Central memory CD8-positive, alpha-beta T cell (primary cell): ENCODE measurements around the gene TDRKH.
"Not testable (repeated sequence)": the region's sequence is repeated elsewhere in the genome, so short reads cannot be mapped to it uniquely, and the experiment has no call there.

ENCODE experiments used
- ATAC-seq: fragments of 150-1000 bp; cut with Tn5 transposase; replicated peaks from 2 replicates; pipeline ENCODE4 v1.10.0; 2022; ENCODE audit warnings: mild to moderate bottlenecking, moderate FRiP score, moderate number of reproducible peaks; ENCODE audit not compliant: poor library complexity, severe bottlenecking; ENCODE audit errors: extremely low read depth
- DNase-seq, 2 donors: peaks; one replicate each; pipeline ENCODE4 v3.0.0; 2021; ENCODE audit warnings: low spot score in 2 of 2
- H3K27ac Mint-ChIP-seq: one replicate; pipeline ENCODE4 v1.8.0; 2022; ENCODE audit warnings: low read depth, mild to moderate bottlenecking, moderate library complexity, mixed read lengths
- H3K27me3 Mint-ChIP-seq: one replicate; pipeline ENCODE4 v1.8.0; 2022; ENCODE audit warnings: mixed read lengths
- H3K36me3 Mint-ChIP-seq: one replicate; pipeline ENCODE4 v1.8.0; 2022; ENCODE audit warnings: mild to moderate bottlenecking, moderate library complexity, mixed read lengths; ENCODE audit not compliant: insufficient read depth
- H3K4me1 Mint-ChIP-seq: one replicate; pipeline ENCODE4 v1.8.0; 2022; ENCODE audit warnings: mixed read lengths
- H3K4me3 Mint-ChIP-seq: one replicate; pipeline ENCODE4 v1.8.0; 2022; ENCODE audit warnings: mild to moderate bottlenecking, moderate library complexity, mixed read lengths
- H3K9me3 Mint-ChIP-seq: one replicate; pipeline ENCODE4 v1.8.0; 2022; ENCODE audit warnings: mixed read lengths

The TDRKH gene

GRCh38 chr1:151782741-151783140, 7.6 kb downstream of the TDRKH start:
- Mint-ChIP-seq H3K27ac (no peak overlapping the region), H3K9me3 (no peaks in the 10 kb centered on the region), H3K27me3 (no peaks in the 10 kb centered on the region), H3K4me3 (no peak overlapping the region), H3K36me3 (peaks cover 26% of the 10 kb centered on the region), H3K4me1 (no peaks in the 10 kb centered on the region)
- no peak for ATAC-seq
- DNase-seq = no peak

GRCh38 chr1:151782026-151782425, 8.3 kb downstream of the TDRKH start:
- H3K4me3 Mint-ChIP-seq, H3K27me3 Mint-ChIP-seq, ATAC-seq, H3K4me1 Mint-ChIP-seq, DNase-seq, H3K27ac Mint-ChIP-seq, H3K9me3 Mint-ChIP-seq: not testable (repeated sequence)
- H3K36me3 Mint-ChIP-seq = peaks cover 28% of the 10 kb centered on the region

DNA sequence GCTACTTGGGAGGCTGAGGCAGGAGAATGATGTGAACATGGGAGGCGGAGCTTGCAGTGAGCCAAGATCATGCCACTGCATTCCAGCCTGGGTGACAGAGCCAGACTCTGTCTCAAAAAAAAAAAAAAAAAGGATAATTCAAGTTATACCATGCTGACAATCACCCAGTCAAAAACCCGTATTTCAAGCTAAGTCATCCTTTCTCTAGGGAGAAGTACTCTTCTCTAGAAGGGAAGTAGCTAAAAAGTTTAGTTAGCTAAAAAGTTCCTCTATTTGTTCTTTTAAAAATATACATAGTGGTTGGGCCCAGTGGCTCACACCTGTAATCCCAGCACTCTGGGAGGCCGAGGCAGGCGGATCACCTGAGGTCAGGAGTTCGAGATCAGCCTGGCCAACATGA, 9.6 kb downstream of the TDRKH start:
- not testable (repeated sequence) for H3K27ac Mint-ChIP-seq, H3K27me3 Mint-ChIP-seq, H3K4me1 Mint-ChIP-seq, H3K9me3 Mint-ChIP-seq, ATAC-seq, DNase-seq, H3K4me3 Mint-ChIP-seq
- peaks cover 31% of the 10 kb centered on the region for H3K36me3 Mint-ChIP-seq

DNA sequence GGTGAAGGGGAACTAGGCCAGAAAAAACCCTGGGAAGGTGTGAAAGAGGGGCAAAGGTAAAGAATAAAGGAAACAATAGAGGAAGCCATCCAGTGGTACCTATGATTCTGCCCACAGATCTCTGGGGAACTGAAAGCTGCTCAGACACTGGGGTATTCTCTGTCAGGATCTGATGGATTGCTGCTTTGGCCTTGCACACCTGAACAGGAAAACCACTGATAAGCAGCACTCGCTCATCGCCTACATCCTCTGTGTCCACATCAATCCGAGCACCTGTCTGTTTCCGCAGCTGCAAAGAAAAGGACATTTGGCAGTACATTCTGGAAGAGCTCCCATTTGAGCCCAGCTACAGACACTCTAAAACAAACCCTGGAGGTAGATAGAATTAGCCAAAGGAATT, 10.4 kb downstream of the TDRKH start:
- DNase-seq (no peak), ATAC-seq (no peak)
- peaks cover 39% of the 10 kb centered on the region for H3K36me3 Mint-ChIP-seq
- H3K4me3 Mint-ChIP-seq = no peak overlapping the region
- no peaks in the 10 kb centered on the region for H3K9me3 Mint-ChIP-seq
- no peaks in the 10 kb centered on the region for H3K4me1 Mint-ChIP-seq
- no peaks in the 10 kb centered on the region for H3K27me3 Mint-ChIP-seq
- no peak overlapping the region for H3K27ac Mint-ChIP-seq

DNA sequence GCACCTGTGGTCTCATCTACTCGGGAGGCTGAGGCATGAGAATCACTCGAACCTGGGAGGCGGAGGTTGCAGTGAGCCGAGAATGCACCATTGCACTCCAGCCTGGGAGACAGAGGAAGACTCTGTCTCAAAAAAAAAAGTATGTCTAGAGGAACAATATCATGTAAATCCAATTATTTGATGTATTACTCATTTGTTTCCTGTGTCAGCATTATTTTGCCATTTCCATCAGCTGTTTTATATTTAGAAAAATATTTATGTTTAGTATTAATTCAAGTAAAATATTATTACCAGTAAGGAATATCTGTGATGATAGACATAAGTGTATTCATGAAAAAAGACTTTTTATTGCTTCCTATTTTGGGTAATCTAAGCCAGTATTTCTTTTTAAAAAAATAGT, 13.0 kb downstream of the TDRKH start:
- H3K27ac Mint-ChIP-seq = no peak overlapping the region
- ATAC-seq = no peak
- H3K9me3 Mint-ChIP-seq = no peaks in the 10 kb centered on the region
- H3K4me3 Mint-ChIP-seq = no peak overlapping the region
- peaks cover 42% of the 10 kb centered on the region for H3K36me3 Mint-ChIP-seq
- H3K4me1 Mint-ChIP-seq = no peaks in the 10 kb centered on the region
- DNase-seq = no peak
- no peaks in the 10 kb centered on the region for H3K27me3 Mint-ChIP-seq

DNA sequence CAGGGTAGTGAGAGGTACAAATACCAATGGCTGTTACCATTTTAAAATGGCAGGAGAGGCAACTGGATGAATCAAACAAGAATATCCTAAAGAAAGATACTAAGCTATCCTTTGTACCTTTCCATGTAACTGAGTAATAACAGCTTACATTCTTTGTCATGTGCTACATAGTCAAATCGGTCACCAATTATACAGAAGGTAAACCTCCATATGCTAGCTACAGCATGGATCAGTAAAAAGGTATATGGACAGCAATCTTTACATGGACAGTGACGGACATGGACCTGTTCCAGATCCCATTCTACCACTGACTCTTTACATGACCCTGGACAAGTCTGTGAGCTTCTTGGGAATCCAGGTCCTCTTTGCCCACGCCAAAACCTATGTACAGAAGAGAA, 13.6 kb downstream of the TDRKH start:
- no peak for ATAC-seq
- Mint-ChIP-seq H3K27ac (no peak overlapping the region), H3K4me3 (no peak overlapping the region), H3K36me3 (peaks cover 41% of the 10 kb centered on the region), H3K9me3 (no peaks in the 10 kb centered on the region), H3K27me3 (no peaks in the 10 kb centered on the region), H3K4me1 (no peaks in the 10 kb centered on the region)
- no peak for DNase-seq

GRCh38 chr1:151775894-151776664, 14.2 kb downstream of the TDRKH start:
- DNase-seq (no peak), ATAC-seq (no peak)
- H3K4me3 Mint-ChIP-seq = no peak overlapping the region
- H3K4me1 Mint-ChIP-seq = no peaks in the 10 kb centered on the region
- no peaks in the 10 kb centered on the region for H3K9me3 Mint-ChIP-seq
- H3K27me3 Mint-ChIP-seq = no peaks in the 10 kb centered on the region
- H3K36me3 Mint-ChIP-seq = peaks cover 37% of the 10 kb centered on the region
- H3K27ac Mint-ChIP-seq = no peak overlapping the region

DNA sequence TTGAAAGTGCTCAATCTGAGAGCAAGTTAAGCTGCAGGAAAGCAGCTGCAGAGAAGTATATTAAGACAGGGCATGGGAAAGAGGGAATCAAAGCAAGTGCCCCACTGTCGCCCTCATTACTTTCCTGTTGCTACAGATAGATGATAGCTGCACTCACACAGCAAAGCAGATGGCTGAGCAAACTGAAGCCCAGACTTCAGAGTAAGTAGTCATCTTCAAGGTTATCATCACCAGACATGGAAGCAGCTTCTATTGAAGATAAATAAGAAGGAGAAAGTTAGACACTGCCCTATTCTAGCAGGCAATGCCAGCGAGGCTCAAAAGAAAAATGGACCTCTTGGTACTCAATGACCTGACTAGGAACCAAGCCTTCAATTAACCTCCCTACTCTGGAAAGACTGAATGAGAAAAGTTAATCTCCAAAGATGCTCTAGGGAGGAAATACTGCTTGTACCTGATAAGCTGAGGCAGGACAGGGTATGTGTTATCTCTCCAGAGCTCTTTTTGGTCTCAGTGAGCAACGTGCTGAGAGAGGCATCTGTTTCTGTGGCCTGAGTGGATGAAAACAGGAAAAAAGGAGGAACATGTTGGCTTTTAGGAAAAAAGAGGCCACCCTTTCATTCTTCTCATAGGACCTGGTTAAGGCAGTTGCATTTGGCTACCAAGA, 15.9 kb downstream of the TDRKH start:
- Mint-ChIP-seq H3K27ac (no peak overlapping the region), H3K27me3 (no peaks in the 10 kb centered on the region), H3K36me3 (peaks cover 27% of the 10 kb centered on the region), H3K4me1 (no peaks in the 10 kb centered on the region), H3K9me3 (no peaks in the 10 kb centered on the region), H3K4me3 (no peak overlapping the region)
- DNase-seq = no peak
- ATAC-seq = no peak

DNA sequence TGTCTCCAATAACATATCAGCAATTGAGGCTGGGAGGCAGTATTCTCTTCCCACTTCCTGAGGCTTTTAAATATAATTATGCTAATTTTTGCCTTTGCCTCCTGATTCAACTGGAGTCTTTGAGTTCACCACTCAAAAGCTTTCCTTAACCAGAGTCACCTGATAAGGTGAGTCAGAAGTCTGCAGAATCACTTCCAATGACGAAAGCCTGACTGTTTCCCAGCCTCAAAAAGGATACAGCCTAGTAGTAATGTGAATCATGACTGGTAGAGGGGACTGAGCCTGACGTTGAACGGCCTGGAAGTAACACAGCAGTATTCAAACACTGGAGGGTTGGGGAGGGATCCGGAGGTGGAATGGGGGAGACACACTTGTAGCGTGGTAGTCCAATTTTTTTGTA, 16.6 kb downstream of the TDRKH start:
- Mint-ChIP-seq H3K9me3 (no peaks in the 10 kb centered on the region), H3K4me3 (no peak overlapping the region), H3K27me3 (no peaks in the 10 kb centered on the region), H3K27ac (no peak overlapping the region), H3K4me1 (no peaks in the 10 kb centered on the region), H3K36me3 (peaks cover 21% of the 10 kb centered on the region)
- no peak for ATAC-seq
- DNase-seq = no peak

GRCh38 chr1:151769270-151769669, 21.0 kb downstream of the TDRKH start:
- H3K4me3 Mint-ChIP-seq, H3K27ac Mint-ChIP-seq, DNase-seq, H3K4me1 Mint-ChIP-seq, ATAC-seq, H3K27me3 Mint-ChIP-seq, H3K9me3 Mint-ChIP-seq, H3K36me3 Mint-ChIP-seq: not testable (repeated sequence)

DNA sequence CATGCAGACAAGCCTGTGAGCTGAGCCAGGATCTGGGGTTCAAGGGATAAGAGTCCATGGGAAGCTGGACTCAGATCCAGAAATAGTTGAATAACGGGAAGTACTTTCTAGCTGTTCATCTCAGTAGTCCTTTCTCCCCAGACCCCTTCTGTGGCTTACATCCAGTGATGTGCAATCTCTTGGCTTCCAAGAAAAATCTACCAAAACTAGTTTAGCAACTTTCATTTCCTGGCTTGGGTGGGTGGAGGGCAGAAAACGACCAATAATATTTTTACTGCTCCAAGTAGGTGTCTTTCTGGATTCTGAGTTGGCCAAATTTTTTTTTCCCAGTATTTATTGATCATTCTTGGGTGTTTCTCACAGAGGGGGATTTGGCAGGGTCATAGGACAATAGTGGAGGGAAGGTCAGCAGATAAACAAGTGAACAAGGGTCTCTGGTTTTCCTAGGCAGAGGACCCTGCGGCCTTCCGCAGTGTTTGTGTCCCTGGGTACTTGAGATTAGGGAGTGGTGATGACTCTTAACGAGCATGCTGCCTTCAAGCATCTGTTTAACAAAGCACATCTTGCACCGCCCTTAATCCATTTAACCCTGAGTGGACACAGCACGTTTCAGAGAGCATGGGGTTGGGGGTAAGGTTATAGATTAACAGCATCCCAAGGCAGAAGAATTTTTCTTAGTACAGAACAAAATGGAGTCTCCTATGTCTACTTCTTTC, 21.8 kb downstream of the TDRKH start:
- not testable (repeated sequence) for H3K27me3 Mint-ChIP-seq, H3K27ac Mint-ChIP-seq, H3K36me3 Mint-ChIP-seq, DNase-seq, H3K9me3 Mint-ChIP-seq, H3K4me3 Mint-ChIP-seq, ATAC-seq
- H3K4me1 Mint-ChIP-seq = peaks cover 11% of the 10 kb centered on the region

DNA sequence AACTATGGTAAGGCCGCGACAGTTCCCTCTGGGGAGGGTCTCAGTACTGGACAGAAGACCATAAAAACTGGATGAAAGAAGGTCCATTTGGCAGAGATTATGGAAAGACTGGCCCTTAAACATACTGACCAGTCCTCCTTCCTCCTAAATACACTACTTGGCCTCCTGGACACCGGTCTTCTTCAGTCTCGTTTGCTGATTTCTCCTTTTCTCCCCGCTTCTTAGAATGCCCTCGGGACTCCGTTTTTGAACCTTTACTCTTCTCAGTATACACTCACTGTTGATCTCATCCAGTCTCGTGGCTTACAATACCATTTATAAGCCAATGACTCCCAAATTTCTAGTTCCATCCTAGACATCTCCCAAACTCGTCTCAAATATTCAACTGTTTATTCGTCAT, 26.3 kb downstream of the TDRKH start:
- DNase-seq = no peak

More for the DNA sequence above, 26.3 kb downstream of the TDRKH start:
- Mint-ChIP-seq H3K4me1 (peaks cover 25% of the 10 kb centered on the region), H3K27me3 (no peaks in the 10 kb centered on the region), H3K27ac (peak overlapping the region; percentile 98), H3K4me3 (peak overlapping the region; percentile 91), H3K36me3 (peaks cover 43% of the 10 kb centered on the region), H3K9me3 (no peaks in the 10 kb centered on the region)
- ATAC-seq = peak; percentile 3
